B cell (primary cell): ENCODE data around the gene TAB3.

Experiments
- CTCF ChIP-seq: fragments of 200-600 bp; IDR thresholded peaks from one replicate; pipeline ENCODE4 v1.8.0; 2022; ENCODE audit warnings: antibody characterized with exemption, mild to moderate bottlenecking
- EZH2 ChIP-seq: IDR thresholded peaks from 2 replicates; pipeline ENCODE4 v1.6.1; 2012; ENCODE audit warnings: borderline replicate concordance, low read depth, mild to moderate bottlenecking, moderate library complexity, low read length; ENCODE audit not compliant: insufficient read depth, poor library complexity, severe bottlenecking

GRCh38 chrX:30814978-30815377, 74.1 kb downstream of the TAB3 start:
- no peak for TF ChIP-seq CTCF
- TF ChIP-seq EZH2, result no peak
